ENCODE results near the gene FGR. TPM values are rescaled to one million over a fixed set of nuclear protein-coding genes. Genes with fewer than 3 reads are reported as not detected.
A peak's percentile ranks its signal among the peaks of the same experiment; 100 is the strongest.

Gene FGR
- total and polyA plus RNA-seq, 2 of the 13 experiments (the other 11 are each of a cell fraction or from before 2014, with no cell fraction given): not detected

- peak; percentile 81 for TF ChIP-seq ZNF878 (CRISPR knock-in tag; IDR thresholded peaks at IDR 0.05)
- TF ChIP-seq PLRG1 (conservative IDR thresholded peaks at IDR 0.05): no peak
- no peak for TF ChIP-seq ZNF225 (CRISPR knock-in tag; IDR thresholded peaks at IDR 0.05)
- TF ChIP-seq CBX1 (IDR thresholded peaks at IDR 0.05; ENCODE audit: low read depth): peak; percentile 70
- TF ChIP-seq, protein P1, sequence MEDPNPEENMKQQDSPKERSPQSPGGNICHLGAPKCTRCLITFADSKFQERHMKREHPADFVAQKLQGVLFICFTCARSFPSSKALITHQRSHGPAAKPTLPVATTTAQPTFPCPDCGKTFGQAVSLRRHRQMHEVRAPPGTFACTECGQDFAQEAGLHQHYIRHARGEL (CRISPR knock-in tag; IDR thresholded peaks at IDR 0.05): no peak
- TF ChIP-seq, protein P2, sequence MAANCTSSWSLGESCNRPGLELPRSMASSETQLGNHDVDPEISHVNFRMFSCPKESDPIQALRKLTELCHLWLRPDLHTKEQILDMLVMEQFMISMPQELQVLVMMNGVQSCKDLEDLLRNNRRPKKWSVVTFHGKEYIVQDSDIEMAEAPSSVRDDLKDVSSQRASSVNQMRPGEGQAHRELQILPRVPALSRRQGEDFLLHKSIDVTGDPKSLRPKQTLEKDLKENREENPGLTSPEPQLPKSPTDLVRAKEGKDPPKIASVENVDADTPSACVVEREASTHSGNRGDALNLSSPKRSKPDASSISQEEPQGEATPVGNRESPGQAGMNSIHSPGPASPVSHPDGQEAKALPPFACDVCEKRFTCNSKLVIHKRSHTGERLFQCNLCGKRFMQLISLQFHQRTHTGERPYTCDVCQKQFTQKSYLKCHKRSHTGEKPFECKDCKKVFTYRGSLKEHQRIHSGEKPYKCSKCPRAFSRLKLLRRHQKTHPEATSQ (CRISPR knock-in tag; IDR thresholded peaks at IDR 0.05; ENCODE audit: borderline replicate concordance): peak; percentile 55; the same call in 1 of the 2 replicates
- TF ChIP-seq ZNF547 (CRISPR knock-in tag; IDR thresholded peaks at IDR 0.05): peak; percentile 72; the same call in 1 of the 2 replicates
- 0 out of 2 replicates have a peak, but pooled peaks have one; percentile 55 for TF ChIP-seq SIX1 (CRISPR knock-in tag; IDR thresholded peaks at IDR 0.05; ENCODE audit: borderline replicate concordance)
- TF ChIP-seq KMT2A (CRISPR knock-in tag; IDR thresholded peaks at IDR 0.05): peak; percentile 32
- TF ChIP-seq SRSF4 (IDR thresholded peaks at IDR 0.05; ENCODE audit: low read depth, low read length, poor library complexity, severe bottlenecking): no peak
- TF ChIP-seq ZNF180 (CRISPR knock-in tag; IDR thresholded peaks at IDR 0.05; ENCODE audit: borderline replicate concordance, low read depth): no peak
- TF ChIP-seq PAXIP1 (CRISPR knock-in tag; conservative IDR thresholded peaks at IDR 0.05): peak; percentile 99
- peak; percentile 85 for TF ChIP-seq ZNF574 (CRISPR knock-in tag; IDR thresholded peaks at IDR 0.05)
- TF ChIP-seq, protein P3, sequence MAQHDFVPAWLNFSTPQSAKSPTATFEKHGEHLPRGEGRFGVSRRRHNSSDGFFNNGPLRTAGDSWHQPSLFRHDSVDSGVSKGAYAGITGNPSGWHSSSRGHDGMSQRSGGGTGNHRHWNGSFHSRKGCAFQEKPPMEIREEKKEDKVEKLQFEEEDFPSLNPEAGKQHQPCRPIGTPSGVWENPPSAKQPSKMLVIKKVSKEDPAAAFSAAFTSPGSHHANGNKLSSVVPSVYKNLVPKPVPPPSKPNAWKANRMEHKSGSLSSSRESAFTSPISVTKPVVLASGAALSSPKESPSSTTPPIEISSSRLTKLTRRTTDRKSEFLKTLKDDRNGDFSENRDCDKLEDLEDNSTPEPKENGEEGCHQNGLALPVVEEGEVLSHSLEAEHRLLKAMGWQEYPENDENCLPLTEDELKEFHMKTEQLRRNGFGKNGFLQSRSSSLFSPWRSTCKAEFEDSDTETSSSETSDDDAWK (CRISPR knock-in tag; IDR thresholded peaks at IDR 0.05): no peak
- TF ChIP-seq NFKBIZ (CRISPR knock-in tag; IDR thresholded peaks at IDR 0.05): no peak; the same call in 1 of the 2 replicates
- TF ChIP-seq MED8 (CRISPR knock-in tag; IDR thresholded peaks at IDR 0.05; ENCODE audit: insufficient replicate concordance): peak; percentile 72
- TF ChIP-seq, protein P4, sequence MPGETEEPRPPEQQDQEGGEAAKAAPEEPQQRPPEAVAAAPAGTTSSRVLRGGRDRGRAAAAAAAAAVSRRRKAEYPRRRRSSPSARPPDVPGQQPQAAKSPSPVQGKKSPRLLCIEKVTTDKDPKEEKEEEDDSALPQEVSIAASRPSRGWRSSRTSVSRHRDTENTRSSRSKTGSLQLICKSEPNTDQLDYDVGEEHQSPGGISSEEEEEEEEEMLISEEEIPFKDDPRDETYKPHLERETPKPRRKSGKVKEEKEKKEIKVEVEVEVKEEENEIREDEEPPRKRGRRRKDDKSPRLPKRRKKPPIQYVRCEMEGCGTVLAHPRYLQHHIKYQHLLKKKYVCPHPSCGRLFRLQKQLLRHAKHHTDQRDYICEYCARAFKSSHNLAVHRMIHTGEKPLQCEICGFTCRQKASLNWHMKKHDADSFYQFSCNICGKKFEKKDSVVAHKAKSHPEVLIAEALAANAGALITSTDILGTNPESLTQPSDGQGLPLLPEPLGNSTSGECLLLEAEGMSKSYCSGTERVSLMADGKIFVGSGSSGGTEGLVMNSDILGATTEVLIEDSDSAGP (CRISPR knock-in tag; IDR thresholded peaks at IDR 0.05; ENCODE audit: borderline replicate concordance): peak; percentile 55; the same call in 1 of the 2 replicates
These were observed 27.7 kb downstream of the FGR start (continued) for GRCh38 chr1:27607239-27607804.
